HepG2 (cell line): ENCODE measurements around the gene ECD. TPM values are rescaled to one million over a fixed set of nuclear protein-coding genes. Genes with fewer than 3 reads are reported as not detected.

Experiments used
- ATAD3A ChIP-seq: sonication (generic); formaldehyde crosslinking; IDR thresholded peaks from 2 replicates; pipeline ENCODE4 v1.4.0; 2020; ENCODE audit warnings: missing genetic modification reagents
- CBX5 ChIP-seq: sonication (generic); formaldehyde crosslinking; IDR thresholded peaks from 2 replicates; pipeline ENCODE4 v1.4.0; 2020; ENCODE audit warnings: missing genetic modification reagents, borderline replicate concordance
- HDAC2 ChIP-seq: sonication (generic); formaldehyde crosslinking; IDR thresholded peaks from 2 replicates; pipeline ENCODE4 v1.4.0; 2020; ENCODE audit warnings: missing genetic modification reagents
- NFIC ChIP-seq: IDR thresholded peaks from 2 replicates; pipeline ENCODE4 v1.6.1; 2012; ENCODE audit warnings: mild to moderate bottlenecking, low read length, inconsistent platforms
- POLR2AphosphoS5 ChIP-seq: IDR thresholded peaks from 2 replicates; pipeline ENCODE4 v1.6.1; 2012; ENCODE audit warnings: low read depth, low read length
- SMC3 ChIP-seq: IDR thresholded peaks from 2 replicates; pipeline ENCODE4 v1.6.1; 2011; ENCODE audit warnings: low read length, improper control_type of control experiment
- SOX6 ChIP-seq, 2 experiments: fragments of 450-650 bp in 1 of 2; sonication (generic) in 1 of 2; formaldehyde crosslinking in 1 of 2; IDR thresholded peaks; 2 replicates each; pipeline versions ENCODE4 v1.4.0 to v1.6.1; 2017 to 2020; ENCODE audit warnings: antibody characterized with exemption in 1 of 2, mild to moderate bottlenecking in 1 of 2, missing genetic modification reagents in 1 of 2
- TEAD3 ChIP-seq: optimal IDR thresholded peaks from 2 replicates; pipeline ENCODE3; 2016; ENCODE audit warnings: borderline replicate concordance
- U2AF2 ChIP-seq: fragments of 200-400 bp; formaldehyde crosslinking; IDR thresholded peaks from 2 replicates; pipeline ENCODE4 v1.6.1; 2017; ENCODE audit warnings: low read depth, mild to moderate bottlenecking, low read length
- ZBTB3 ChIP-seq: sonication (generic); formaldehyde crosslinking; IDR thresholded peaks from 2 replicates; pipeline ENCODE4 v1.4.0; 2020; ENCODE audit warnings: low read depth, mild to moderate bottlenecking, moderate library complexity, missing genetic modification reagents, borderline replicate concordance
- ZBTB46 ChIP-seq: sonication (generic); formaldehyde crosslinking; IDR thresholded peaks from 2 replicates; pipeline ENCODE4 v1.4.0; 2020; ENCODE audit warnings: mild to moderate bottlenecking, missing genetic modification reagents, borderline replicate concordance
- ZNF101 ChIP-seq: sonication (generic); formaldehyde crosslinking; IDR thresholded peaks from 2 replicates; pipeline ENCODE4 v1.4.0; 2020; ENCODE audit warnings: mild to moderate bottlenecking, low read depth, missing genetic modification reagents, borderline replicate concordance
- ZNF281 ChIP-seq: sonication (generic); formaldehyde crosslinking; IDR thresholded peaks from 2 replicates; pipeline ENCODE4 v1.4.0; 2020; ENCODE audit warnings: missing genetic modification reagents, borderline replicate concordance
- ZNF546 ChIP-seq: sonication (generic); formaldehyde crosslinking; conservative IDR thresholded peaks from 2 replicates; pipeline ENCODE4 v1.8.1; 2023; ENCODE audit warnings: mild to moderate bottlenecking, missing genetic modification reagents
- ZNF580 ChIP-seq: IDR thresholded peaks from 2 replicates; pipeline ENCODE4 v1.6.1; 2016; ENCODE audit warnings: low read depth, borderline replicate concordance
- ZNF660 ChIP-seq: sonication (generic); formaldehyde crosslinking; IDR thresholded peaks from 2 replicates; pipeline ENCODE4 v1.5.1; 2020; ENCODE audit warnings: mild to moderate bottlenecking, low read depth, missing genetic modification reagents, borderline replicate concordance
- ZNF747 ChIP-seq: sonication (generic); formaldehyde crosslinking; IDR thresholded peaks from 2 replicates; pipeline ENCODE4 v1.8.1; 2023; ENCODE audit warnings: missing genetic modification reagents, mild to moderate bottlenecking, borderline replicate concordance
- polyA plus RNA-seq, 8 experiments: library from polyadenylated mRNA; depleted of rRNA in 3 of 8; stranded (reverse) in 7 of 8; unstranded in 1 of 8; fragments of >200 nt; fragmentation: Illumina TruSeq in 4 of 8; extraction: Trizol in 4 of 8; gene quantifications; 2 replicates each; pipeline versions ENCODE4 v1.2.1 to v1.2.3, GENCODE V29; 2011 to 2016; ENCODE audit warnings: low read depth in 4 of 8, missing spikeins in 1 of 8, mixed read lengths in 1 of 8; ENCODE audit not compliant: insufficient read depth in 1 of 8
- total RNA-seq, 5 experiments: library from RNA; depleted of rRNA; stranded (reverse); fragments of >200 nt; fragmentation: Illumina TruSeq; extraction: Trizol; gene quantifications; 2 replicates each; pipeline ENCODE4 v1.2.3, GENCODE V29; 2016; ENCODE audit warnings: low read depth in 1 of 5
- TF ChIP-seq, protein P1 (sequence below): sonication (generic); formaldehyde crosslinking; IDR thresholded peaks from 2 replicates; pipeline ENCODE4 v1.4.0; 2020; ENCODE audit warnings: mild to moderate bottlenecking, missing genetic modification reagents
- TF ChIP-seq, protein P2 (sequence below): IDR thresholded peaks from 2 replicates; pipeline ENCODE4 v1.6.1; 2016; ENCODE audit warnings: missing compliant biosample characterization, missing genetic modification reagents, borderline replicate concordance
- TF ChIP-seq, protein P3 (sequence below): sonication (generic); formaldehyde crosslinking; IDR thresholded peaks from 2 replicates; pipeline ENCODE4 v1.4.0; 2020; ENCODE audit warnings: missing genetic modification reagents, mild to moderate bottlenecking, borderline replicate concordance

Gene ECD
- total and polyA plus RNA-seq, 2 of the 13 experiments (the other 11 are each of a cell fraction or from before 2014, with no cell fraction given): 21.5 to 27.6 TPM

DNA sequence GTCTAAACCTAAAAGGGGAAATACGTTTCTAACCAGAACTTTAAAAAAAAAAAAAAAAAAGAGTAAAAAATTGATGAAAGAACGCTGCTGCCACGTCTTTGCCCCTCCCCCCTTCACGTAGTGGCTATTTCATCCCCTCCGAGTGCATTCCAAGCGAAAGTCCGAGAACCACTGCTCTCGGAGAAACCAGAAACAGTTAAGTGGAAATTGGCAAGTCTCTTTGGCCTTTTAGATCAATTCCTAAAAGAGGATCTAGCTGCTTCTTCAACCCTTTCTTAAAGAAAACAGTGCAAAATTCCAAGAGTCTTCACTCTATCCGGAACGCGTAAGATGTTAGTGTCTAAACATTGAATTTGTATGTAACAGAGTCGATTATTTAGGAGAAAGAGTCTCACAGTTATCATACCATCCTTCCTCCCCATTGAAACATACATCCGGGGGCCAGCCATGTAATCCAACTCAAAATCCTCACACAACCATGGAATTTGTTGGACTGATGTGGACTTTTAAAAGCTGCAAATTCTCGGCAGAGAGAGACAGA, 72.3 kb downstream of the ECD start (continued):
- TF ChIP-seq, protein P1, sequence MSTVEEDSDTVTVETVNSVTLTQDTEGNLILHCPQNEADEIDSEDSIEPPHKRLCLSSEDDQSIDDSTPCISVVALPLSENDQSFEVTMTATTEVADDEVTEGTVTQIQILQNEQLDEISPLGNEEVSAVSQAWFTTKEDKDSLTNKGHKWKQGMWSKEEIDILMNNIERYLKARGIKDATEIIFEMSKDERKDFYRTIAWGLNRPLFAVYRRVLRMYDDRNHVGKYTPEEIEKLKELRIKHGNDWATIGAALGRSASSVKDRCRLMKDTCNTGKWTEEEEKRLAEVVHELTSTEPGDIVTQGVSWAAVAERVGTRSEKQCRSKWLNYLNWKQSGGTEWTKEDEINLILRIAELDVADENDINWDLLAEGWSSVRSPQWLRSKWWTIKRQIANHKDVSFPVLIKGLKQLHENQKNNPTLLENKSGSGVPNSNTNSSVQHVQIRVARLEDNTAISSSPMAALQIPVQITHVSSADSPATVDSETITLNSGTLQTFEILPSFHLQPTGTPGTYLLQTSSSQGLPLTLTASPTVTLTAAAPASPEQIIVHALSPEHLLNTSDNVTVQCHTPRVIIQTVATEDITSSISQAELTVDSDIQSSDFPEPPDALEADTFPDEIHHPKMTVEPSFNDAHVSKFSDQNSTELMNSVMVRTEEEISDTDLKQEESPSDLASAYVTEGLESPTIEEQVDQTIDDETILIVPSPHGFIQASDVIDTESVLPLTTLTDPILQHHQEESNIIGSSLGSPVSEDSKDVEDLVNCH (CRISPR knock-in tag): no peak
- TF ChIP-seq U2AF2: no peak
- TF ChIP-seq TEAD3 (CRISPR knock-in tag): peak; percentile 82
- no peak for TF ChIP-seq NFIC
- no peak for TF ChIP-seq CBX5
- TF ChIP-seq, protein P2, sequence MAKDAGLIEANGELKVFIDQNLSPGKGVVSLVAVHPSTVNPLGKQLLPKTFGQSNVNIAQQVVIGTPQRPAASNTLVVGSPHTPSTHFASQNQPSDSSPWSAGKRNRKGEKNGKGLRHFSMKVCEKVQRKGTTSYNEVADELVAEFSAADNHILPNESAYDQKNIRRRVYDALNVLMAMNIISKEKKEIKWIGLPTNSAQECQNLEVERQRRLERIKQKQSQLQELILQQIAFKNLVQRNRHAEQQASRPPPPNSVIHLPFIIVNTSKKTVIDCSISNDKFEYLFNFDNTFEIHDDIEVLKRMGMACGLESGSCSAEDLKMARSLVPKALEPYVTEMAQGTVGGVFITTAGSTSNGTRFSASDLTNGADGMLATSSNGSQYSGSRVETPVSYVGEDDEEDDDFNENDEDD (CRISPR knock-in tag): no peak
- no peak for TF ChIP-seq SMC3
- TF ChIP-seq, protein P3, sequence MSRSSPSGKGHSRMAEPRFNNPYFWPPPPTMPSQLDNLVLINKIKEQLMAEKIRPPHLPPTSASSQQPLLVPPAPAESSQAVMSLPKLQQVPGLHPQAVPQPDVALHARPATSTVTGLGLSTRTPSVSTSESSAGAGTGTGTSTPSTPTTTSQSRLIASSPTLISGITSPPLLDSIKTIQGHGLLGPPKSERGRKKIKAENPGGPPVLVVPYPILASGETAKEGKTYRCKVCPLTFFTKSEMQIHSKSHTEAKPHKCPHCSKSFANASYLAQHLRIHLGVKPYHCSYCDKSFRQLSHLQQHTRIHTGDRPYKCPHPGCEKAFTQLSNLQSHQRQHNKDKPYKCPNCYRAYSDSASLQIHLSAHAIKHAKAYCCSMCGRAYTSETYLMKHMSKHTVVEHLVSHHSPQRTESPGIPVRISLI (CRISPR knock-in tag): peak; percentile 50; the same call in 1 of the 2 replicates
- TF ChIP-seq ZNF660: no peak
- TF ChIP-seq ZNF546: no peak
- TF ChIP-seq ZBTB46: no peak
- TF ChIP-seq HDAC2 (CRISPR knock-in tag): no peak
- TF ChIP-seq ZNF101 (CRISPR knock-in tag): no peak
- no peak for TF ChIP-seq ZNF747
- no peak for TF ChIP-seq ZBTB3 (CRISPR knock-in tag)
- TF ChIP-seq ZNF281 (CRISPR knock-in tag): peak; percentile 94
- TF ChIP-seq POLR2AphosphoS5: peak; percentile 64
- no peak for TF ChIP-seq ATAD3A
- no peak for TF ChIP-seq SOX6 (IDR thresholded peaks at IDR 0.05)
- TF ChIP-seq SOX6 (CRISPR knock-in tag; IDR thresholded peaks at IDR 0.05): no peak
- no peak for TF ChIP-seq ZNF580 (CRISPR knock-in tag)
